GM23338 (cell line): ENCODE data around the gene FOXO3. TPM values are rescaled to one million over a fixed set of nuclear protein-coding genes. Genes with fewer than 3 reads are reported as not detected.

ENCODE experiments used
- CTCF ChIP-seq, 2 experiments: fragments of 200-600 bp in 1 of 2; sonication (generic) in 1 of 2; conservative IDR thresholded peaks; 2 replicates each; pipeline versions ENCODE4 v1.5.1 to v1.6.1; 2016 to 2017; ENCODE audit warnings: antibody characterized with exemption in 2 of 2, low read depth in 2 of 2, mild to moderate bottlenecking in 2 of 2, moderate library complexity in 1 of 2
- EZH2 ChIP-seq: fragments of 200-600 bp; sonication (generic); IDR thresholded peaks from one replicate; pipeline ENCODE4 v1.8.0; 2017; ENCODE audit warnings: antibody characterized with exemption, mild to moderate bottlenecking, low read depth; ENCODE audit not compliant: unreplicated experiment
- JUNB ChIP-seq: IDR thresholded peaks from one replicate; pipeline ENCODE4 v1.6.1; 2016; ENCODE audit warnings: antibody characterized with exemption; ENCODE audit not compliant: unreplicated experiment
- NANOG ChIP-seq: IDR thresholded peaks from 2 replicates; pipeline ENCODE4 v1.6.1; 2016; ENCODE audit warnings: antibody characterized with exemption, borderline replicate concordance
- POLR2AphosphoS5 ChIP-seq: IDR thresholded peaks from 2 replicates; pipeline ENCODE4 v1.6.1; 2016; ENCODE audit warnings: antibody characterized with exemption, low read depth
- STAT1 ChIP-seq: IDR thresholded peaks from one replicate; pipeline ENCODE4 v1.6.1; 2016; ENCODE audit warnings: antibody characterized with exemption; ENCODE audit not compliant: unreplicated experiment
- ZNF462 ChIP-seq: fragments of 250-450 bp; sonication (Bioruptor Pico); IDR thresholded peaks from 2 replicates; pipeline ENCODE4 v1.5.0; 2020; ENCODE audit warnings: mild to moderate bottlenecking, moderate library complexity
- polyA plus RNA-seq: library from polyadenylated mRNA; unstranded; fragments of >200 nt; fragmentation: Nextera tagmentation; extraction: Ambion mirVana; gene quantifications from 2 replicates; pipeline ENCODE4 v1.2.1, GENCODE V29; 2016
- total RNA-seq: library from RNA; depleted of rRNA; stranded (reverse); fragments of >200 nt; shearing (Covaris generic); gene quantifications from 2 replicates; pipeline ENCODE4 v1.2.3, GENCODE V29; 2014

Gene FOXO3
- total and polyA plus RNA-seq, 2 experiments from 2014 or later, result 9.8 to 20.2 TPM

- no peak for TF ChIP-seq ZNF462 (CRISPR knock-in tag)
- TF ChIP-seq CTCF (conservative IDR thresholded peaks at IDR 0.05; ENCODE audit: low read depth in 2 of 2), result no peak
- TF ChIP-seq JUNB, result no peak
- TF ChIP-seq POLR2AphosphoS5, result no peak
- TF ChIP-seq STAT1, result no peak
- TF ChIP-seq EZH2, result no peak
- no peak for TF ChIP-seq NANOG
Measured at GRCh38 chr6:108699290-108700041, 138.7 kb downstream of the FOXO3 start (continued).
